H1 (cell line): Measurements from ENCODE around the gene CELSR1. TPM values are rescaled to one million over a fixed set of nuclear protein-coding genes. Genes with fewer than 3 reads are reported as not detected.

Experiments used
- CTCF ChIA-PET: fragments of 300-600 bp; sonication (Branson Sonifier 250); formaldehyde crosslinking; loops from one replicate; lab custom pipeline; 2021; ENCODE audit not compliant: partially characterized antibody; lab: Charles Lee
- POLR2A ChIA-PET: fragments of 300-600 bp; sonication (Branson Sonifier 250); formaldehyde crosslinking; loops from one replicate; lab custom pipeline; 2021; ENCODE audit warnings: inconsistent platforms; ENCODE audit not compliant: partially characterized antibody; lab: Charles Lee
- DNase-seq, 2 experiments: peaks; one replicate each; pipeline versions ENCODE4 v3.0.0 to v3.0.0-alpha.2; 2010 to 2022; ENCODE audit warnings: low spot score in 2 of 2, low read depth in 1 of 2, mixed read lengths in 1 of 2
- FAIRE-seq: peaks from 2 replicates; lab custom pipeline; 2011; peaks lifted over from hg19 to GRCh38; lab: Jason Lieb, UNC
- H2AFZ ChIP-seq: 2 replicates; pipeline ENCODE4 v1.8.1; 2012; ENCODE audit warnings: low read length, inconsistent platforms
- H2AK5ac ChIP-seq: 2 replicates; pipeline ENCODE4 v1.6.1; 2013; ENCODE audit warnings: low read depth, low read length
- H2BK120ac ChIP-seq: replicated peaks from 2 replicates; pipeline ENCODE3; 2013; ENCODE audit warnings: low read depth, low read length, inconsistent platforms
- H2BK12ac ChIP-seq: 2 replicates; pipeline ENCODE4 v1.6.1; 2013; ENCODE audit warnings: low read depth, low read length
- H2BK15ac ChIP-seq: 2 replicates; pipeline ENCODE4 v1.6.1; 2013; ENCODE audit warnings: low read length
- H2BK20ac ChIP-seq: 2 replicates; pipeline ENCODE4 v1.6.1; 2013; ENCODE audit warnings: low read length
- H2BK5ac ChIP-seq: 2 replicates; pipeline ENCODE4 v1.6.1; 2013; ENCODE audit warnings: low read depth, low read length
- H3K14ac ChIP-seq: 2 replicates; pipeline ENCODE4 v1.6.1; 2013; ENCODE audit warnings: inconsistent platforms; ENCODE audit not compliant: insufficient read length
- H3K18ac ChIP-seq: 2 replicates; pipeline ENCODE4 v1.6.1; 2013; ENCODE audit warnings: low read length; ENCODE audit errors: extremely low read depth
- H3K23ac ChIP-seq: 2 replicates; pipeline ENCODE4 v1.6.1; 2013; ENCODE audit warnings: inconsistent platforms; ENCODE audit not compliant: insufficient read length
- H3K23me2 ChIP-seq: 2 replicates; pipeline ENCODE4 v1.6.1; 2013; ENCODE audit warnings: low read depth, low read length
- H3K27ac ChIP-seq: 2 replicates; pipeline ENCODE4 v1.6.1; 2011; ENCODE audit warnings: low read depth, low read length, inconsistent platforms
- H3K27me3 ChIP-seq, 4 experiments: replicated peaks in 1 of 4; 1 replicate in 1 of 4; 2 replicates in 3 of 4; pipeline versions ENCODE4 v1.6.1 to v1.8.1; 2011 to 2013; ENCODE audit warnings: low read length in 3 of 4, mild to moderate bottlenecking in 3 of 4, inconsistent platforms in 2 of 4, mixed read lengths in 2 of 4, moderate library complexity in 1 of 4; ENCODE audit not compliant: control insufficient read depth in 3 of 4, insufficient read depth in 3 of 4; ENCODE audit errors: extremely low read depth in 1 of 4
- H3K36me3 ChIP-seq, 4 experiments: 2 replicates each; pipeline versions ENCODE4 v1.6.1 to v1.8.1; 2011 to 2013; ENCODE audit warnings: mild to moderate bottlenecking in 4 of 4, low read length in 3 of 4, moderate library complexity in 2 of 4, control low read depth in 1 of 4, inconsistent platforms in 1 of 4; ENCODE audit not compliant: insufficient read depth in 4 of 4, control insufficient read depth in 2 of 4
- H3K4ac ChIP-seq: replicated peaks from 2 replicates; pipeline ENCODE3; 2013; ENCODE audit warnings: low read length, low read depth, mixed read lengths, inconsistent platforms; ENCODE audit not compliant: insufficient read length
- H3K4me1 ChIP-seq, 4 experiments: replicated peaks in 1 of 4; 1 replicate in 1 of 4; 2 replicates in 3 of 4; pipeline versions ENCODE4 v1.6.1 to v1.8.1; 2011 to 2013; ENCODE audit warnings: low read length in 3 of 4, inconsistent platforms in 2 of 4, mixed read lengths in 1 of 4; ENCODE audit not compliant: insufficient read depth in 4 of 4, control insufficient read depth in 3 of 4
- H3K4me2 ChIP-seq, 2 experiments: 2 replicates each; pipeline versions ENCODE4 v1.6.1 to v1.8.1; 2011 to 2013; ENCODE audit warnings: low read depth in 2 of 2, low read length in 2 of 2, control low read depth in 1 of 2, inconsistent platforms in 1 of 2, mild to moderate bottlenecking in 1 of 2; ENCODE audit not compliant: insufficient read depth in 1 of 2
- H3K4me3 ChIP-seq, 4 experiments: fragments of 200-600, 300-600 bp in 1 of 4; sonication (generic), shearing (Covaris generic), sonication (Bioruptor Twin) in 1 of 4; 2 replicates each; pipeline versions ENCODE4 v1.5.1 to v1.8.1; 2011 to 2016; ENCODE audit warnings: low read length in 4 of 4, low read depth in 3 of 4, control low read depth in 2 of 4, inconsistent platforms in 2 of 4, mild to moderate bottlenecking in 2 of 4, mixed read lengths in 1 of 4, moderate library complexity in 1 of 4; ENCODE audit not compliant: insufficient read depth in 2 of 4; ENCODE audit errors: extremely low read depth in 1 of 4
- H3K56ac ChIP-seq: replicated peaks from 2 replicates; pipeline ENCODE3; 2013; ENCODE audit warnings: low read depth, mild to moderate bottlenecking, mixed read lengths, low read length, inconsistent platforms; ENCODE audit not compliant: insufficient read length
- H3K79me1 ChIP-seq: 2 replicates; pipeline ENCODE4 v1.6.1; 2013; ENCODE audit warnings: low read depth, low read length, control low read depth
- H3K79me2 ChIP-seq, 2 experiments: 2 replicates each; pipeline versions ENCODE4 v1.6.1 to v1.8.1; 2012 to 2013; ENCODE audit warnings: low read length in 2 of 2, mild to moderate bottlenecking in 2 of 2, inconsistent platforms in 1 of 2; ENCODE audit not compliant: insufficient read depth in 2 of 2, control insufficient read depth in 1 of 2
- H3K9ac ChIP-seq, 4 experiments: replicated peaks in 1 of 4; 1 replicate in 1 of 4; 2 replicates in 3 of 4; pipeline versions ENCODE4 v1.6.1 to v1.8.1; 2011 to 2013; ENCODE audit warnings: low read depth in 3 of 4, low read length in 3 of 4, control low read depth in 2 of 4, mild to moderate bottlenecking in 2 of 4, moderate library complexity in 2 of 4, inconsistent platforms in 1 of 4; ENCODE audit errors: extremely low read depth in 1 of 4
- H3K9me3 ChIP-seq, 2 experiments: 2 replicates each; pipeline versions ENCODE4 v1.6.1 to v1.8.1; 2012 to 2013; ENCODE audit warnings: mild to moderate bottlenecking in 2 of 2, moderate library complexity in 2 of 2, control low read depth in 1 of 2, inconsistent platforms in 1 of 2, low read depth in 1 of 2, low read length in 1 of 2, mixed read lengths in 1 of 2; ENCODE audit not compliant: insufficient read depth in 2 of 2
- H4K20me1 ChIP-seq, 2 experiments: replicated peaks in 1 of 2; 2 replicates each; pipeline versions ENCODE3 to v1.8.1; 2011 to 2013; ENCODE audit warnings: inconsistent platforms in 2 of 2, low read length in 2 of 2, mild to moderate bottlenecking in 1 of 2; ENCODE audit not compliant: insufficient read depth in 2 of 2, control insufficient read depth in 1 of 2
- H4K5ac ChIP-seq: 2 replicates; pipeline ENCODE4 v1.6.1; 2013; ENCODE audit warnings: low read length, low read depth, mixed read lengths, inconsistent platforms; ENCODE audit not compliant: insufficient read length
- H4K8ac ChIP-seq: 2 replicates; pipeline ENCODE4 v1.8.0; 2013; ENCODE audit warnings: mild to moderate bottlenecking, moderate library complexity, low read length, inconsistent platforms; ENCODE audit not compliant: insufficient read depth; ENCODE audit errors: extremely low read depth
- H4K91ac ChIP-seq: replicated peaks from 2 replicates; pipeline ENCODE3; 2013; ENCODE audit warnings: low read length, mixed read lengths, inconsistent platforms; ENCODE audit not compliant: insufficient read length
- KDM4A ChIP-seq: IDR thresholded peaks from one replicate; pipeline ENCODE4 v1.7.1; 2012; ENCODE audit warnings: low read depth, mild to moderate bottlenecking, moderate library complexity, low read length, inconsistent platforms; ENCODE audit not compliant: severe bottlenecking
- KDM5A ChIP-seq: fragments of 200-600 bp; IDR thresholded peaks from 2 replicates; pipeline ENCODE4 v1.7.1; 2012; ENCODE audit warnings: mild to moderate bottlenecking, low read length, inconsistent platforms, mixed read lengths
- WGBS, 2 experiments: shearing (Covaris generic) in 1 of 2; methylation state at CpG; one replicate each; pipeline versions ENCODE4 v1.1.6 to v1.1.7; 2013 to 2015; ENCODE audit warnings: low lambda C conversion rate in 2 of 2, mixed read lengths in 2 of 2, inconsistent platforms in 1 of 2, low coverage in 1 of 2, missing lambda C conversion rate in 1 of 2; ENCODE audit not compliant: insufficient replicate concordance in 2 of 2, insufficient coverage in 1 of 2, insufficient read length in 1 of 2; ENCODE audit errors: extremely low coverage in 1 of 2, missing lambda C conversion rate in 1 of 2; 5-methylcytosine and 5-hydroxymethylcytosine counted together
- polyA plus RNA-seq, 7 experiments: library from polyadenylated mRNA; depleted of rRNA in 3 of 7; stranded (reverse) in 5 of 7; unstranded in 2 of 7; fragments of >200 nt in 5 of 7; fragments of 200-250 nt in 2 of 7; gene quantifications; 1 replicate in 5 of 7; 2 replicates in 1 of 7; 4 replicates in 1 of 7; pipeline versions ENCODE4 v1.2.1 to v1.2.3, GENCODE V29; 2011 to 2013; ENCODE audit warnings: missing spikeins in 2 of 7, mixed read lengths in 2 of 7
- total RNA-seq: library from RNA; stranded (reverse); fragmentation: NEBNext Ultra II Directional; extraction: Animal tissue kit (Norgen Biotek cat#: 25700); gene quantifications from 2 replicates; pipeline ENCODE4 v1.2.1, GENCODE V29; 2021

Gene CELSR1
- total and polyA plus RNA-seq, 2 of the 8 experiments (the other 6 are each of a cell fraction or from before 2014, with no cell fraction given) = 9.0 to 12.4 TPM

- Histone ChIP-seq H2BK12ac (no peak overlapping the region), H4K91ac (no peak overlapping the region), H3K4me3 (no peak overlapping the region), H2AFZ (no peak overlapping the region), H3K23ac (no peak overlapping the region), H3K4me2 (no peak overlapping the region), H3K36me3 (no peaks in the 10 kb centered on the region), H4K20me1 (peaks cover 0 to 5% of the 10 kb centered on the region in 2 experiments), H3K4me1 (peaks cover 0 to 7% (median 4%) of the 10 kb centered on the region in 4 experiments; a peak in 4 of 7 replicates), H3K79me1 (no peaks in the 10 kb centered on the region), H3K9me3 (no peaks in the 10 kb centered on the region), H2AK5ac (no peak overlapping the region), H2BK20ac (no peak overlapping the region), H2BK5ac (no peak overlapping the region), H3K4ac (no peak overlapping the region), H3K18ac (no peak overlapping the region), H3K27me3 (no peaks in the 10 kb centered on the region), H2BK15ac (no peak overlapping the region), H3K14ac (no peak overlapping the region), H3K79me2 (no peaks in the 10 kb centered on the region), H2BK120ac (no peak overlapping the region), H3K56ac (no peak overlapping the region), H3K23me2 (no peaks in the 10 kb centered on the region), H4K8ac (peak overlapping the region; percentile 25; the same call in 1 of the 2 replicates), H3K27ac (no peak overlapping the region), H4K5ac (no peak overlapping the region), H3K9ac (no peak overlapping the region)
- CTCF ChIA-PET = no interaction called here
- POLR2A ChIA-PET = no interaction called here
- 97% methylated on average over 25 of the region's 28 CpGs; no CpG with 5 or more reads in 1 of the 2 experiments for WGBS, 2 experiments
- no peak for TF ChIP-seq KDM4A
- TF ChIP-seq KDM5A = no peak
- FAIRE-seq = no peak
- no peak for DNase-seq
These were observed 127.1 kb downstream of the CELSR1 start for GRCh38 chr22:46410291-46410808.
